SK-N-SH (cell line): ENCODE data around the gene CLIC5.

ENCODE experiments used
- CHD2 ChIP-seq: fragments of 150-350 bp; IDR thresholded peaks from 2 replicates; pipeline ENCODE4 v1.6.1; 2018; ENCODE audit warnings: low read length; ENCODE audit not compliant: partially characterized antibody
- FOXM1 ChIP-seq: IDR thresholded peaks from 2 replicates; pipeline ENCODE4 v1.4.0; 2012; ENCODE audit warnings: low read depth, mild to moderate bottlenecking
- NFIC ChIP-seq: IDR thresholded peaks from 2 replicates; pipeline ENCODE4 v1.4.0; 2012; ENCODE audit warnings: borderline replicate concordance
- RFX5 ChIP-seq: IDR thresholded peaks from 2 replicates; pipeline ENCODE4 v1.6.1; 2012; ENCODE audit warnings: mild to moderate bottlenecking, improper control_type of control experiment, low read length
- TF ChIP-seq, protein P1 (sequence below): fragments of 200-600 bp; sonication (generic); IDR thresholded peaks from 2 replicates; pipeline ENCODE4 v1.6.1; 2017; ENCODE audit warnings: antibody characterized with exemption, mild to moderate bottlenecking, moderate library complexity
- TF ChIP-seq, protein P2 (sequence below): fragments of 150-350 bp; IDR thresholded peaks from 2 replicates; pipeline ENCODE4 v1.6.1; 2017; ENCODE audit warnings: antibody characterized with exemption, low read length, low read depth, borderline replicate concordance

DNA sequence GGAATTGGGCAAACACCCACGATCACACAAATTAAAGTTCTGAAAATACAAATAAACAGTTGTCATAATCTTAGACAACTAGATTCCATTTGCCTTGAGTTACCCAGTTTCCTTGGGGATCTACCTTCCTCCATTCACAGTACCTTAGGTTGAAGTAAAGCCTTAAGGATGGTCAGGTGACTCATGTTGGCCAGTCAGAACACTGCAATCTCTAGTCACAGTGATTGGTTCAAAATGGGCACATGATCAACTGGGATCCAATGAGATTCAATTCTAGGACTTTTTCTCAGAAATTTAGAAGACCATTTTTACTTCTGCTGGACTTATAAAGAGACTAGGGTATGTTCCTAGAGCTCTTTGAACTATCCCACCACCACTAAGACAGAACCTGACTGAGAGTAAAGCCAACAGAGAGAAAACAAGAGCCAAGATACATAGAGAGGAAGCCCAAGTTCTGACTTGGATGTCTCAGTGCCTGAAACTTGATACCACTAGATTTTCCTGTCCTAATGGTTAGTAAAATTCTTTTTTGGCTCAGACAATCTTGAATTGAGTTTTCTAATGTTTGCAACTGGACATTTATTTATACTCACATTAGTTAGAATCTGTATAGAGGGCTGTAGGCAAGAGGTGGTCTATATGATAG lies 8.6 kb upstream of the CLIC5 start:
- TF ChIP-seq, protein P1, sequence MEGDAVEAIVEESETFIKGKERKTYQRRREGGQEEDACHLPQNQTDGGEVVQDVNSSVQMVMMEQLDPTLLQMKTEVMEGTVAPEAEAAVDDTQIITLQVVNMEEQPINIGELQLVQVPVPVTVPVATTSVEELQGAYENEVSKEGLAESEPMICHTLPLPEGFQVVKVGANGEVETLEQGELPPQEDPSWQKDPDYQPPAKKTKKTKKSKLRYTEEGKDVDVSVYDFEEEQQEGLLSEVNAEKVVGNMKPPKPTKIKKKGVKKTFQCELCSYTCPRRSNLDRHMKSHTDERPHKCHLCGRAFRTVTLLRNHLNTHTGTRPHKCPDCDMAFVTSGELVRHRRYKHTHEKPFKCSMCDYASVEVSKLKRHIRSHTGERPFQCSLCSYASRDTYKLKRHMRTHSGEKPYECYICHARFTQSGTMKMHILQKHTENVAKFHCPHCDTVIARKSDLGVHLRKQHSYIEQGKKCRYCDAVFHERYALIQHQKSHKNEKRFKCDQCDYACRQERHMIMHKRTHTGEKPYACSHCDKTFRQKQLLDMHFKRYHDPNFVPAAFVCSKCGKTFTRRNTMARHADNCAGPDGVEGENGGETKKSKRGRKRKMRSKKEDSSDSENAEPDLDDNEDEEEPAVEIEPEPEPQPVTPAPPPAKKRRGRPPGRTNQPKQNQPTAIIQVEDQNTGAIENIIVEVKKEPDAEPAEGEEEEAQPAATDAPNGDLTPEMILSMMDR = no peak
- TF ChIP-seq, protein P2, sequence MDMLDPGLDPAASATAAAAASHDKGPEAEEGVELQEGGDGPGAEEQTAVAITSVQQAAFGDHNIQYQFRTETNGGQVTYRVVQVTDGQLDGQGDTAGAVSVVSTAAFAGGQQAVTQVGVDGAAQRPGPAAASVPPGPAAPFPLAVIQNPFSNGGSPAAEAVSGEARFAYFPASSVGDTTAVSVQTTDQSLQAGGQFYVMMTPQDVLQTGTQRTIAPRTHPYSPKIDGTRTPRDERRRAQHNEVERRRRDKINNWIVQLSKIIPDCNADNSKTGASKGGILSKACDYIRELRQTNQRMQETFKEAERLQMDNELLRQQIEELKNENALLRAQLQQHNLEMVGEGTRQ = no peak
- TF ChIP-seq CHD2 = no peak
- TF ChIP-seq RFX5 = no peak
- no peak for TF ChIP-seq NFIC
- TF ChIP-seq FOXM1 = no peak
